ENCODE measurements around the gene PTPRM.

PTPRM gene

DNA sequence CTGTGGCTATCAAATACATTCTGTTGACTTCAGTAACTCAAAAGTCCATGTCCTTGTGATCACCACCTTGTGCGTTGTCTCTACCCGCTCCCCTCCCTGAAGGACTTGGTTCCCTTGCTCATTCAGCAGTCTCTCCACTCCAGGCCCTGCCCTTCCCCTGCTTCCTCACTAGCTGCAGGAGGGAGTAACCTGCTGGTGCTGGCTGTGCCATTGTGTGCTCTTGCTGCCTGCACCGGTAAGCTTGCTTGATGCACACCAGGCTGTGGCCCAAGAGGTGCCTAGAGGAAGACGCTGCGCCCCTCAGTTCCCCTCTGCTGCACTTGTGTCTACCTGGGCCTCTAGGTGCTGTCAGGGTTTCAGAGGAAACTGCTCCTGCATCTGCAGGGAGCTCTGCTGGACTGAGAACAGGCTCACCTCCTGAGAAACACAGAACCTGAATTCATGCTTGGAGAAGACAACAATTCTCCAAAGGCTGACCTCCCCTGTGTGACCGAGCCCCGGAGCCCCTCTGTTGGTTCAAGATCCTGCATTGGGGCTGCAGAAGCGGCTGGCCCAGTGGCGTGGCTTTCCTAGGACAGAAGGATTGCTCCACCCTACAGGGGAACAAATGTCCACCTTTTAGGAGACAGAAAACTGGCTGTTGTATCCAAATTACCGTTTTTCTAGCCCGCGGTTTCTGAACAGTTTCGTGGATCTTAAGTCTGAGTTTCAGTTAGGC is 33.6 kb downstream of the PTPRM start:
- DNase-seq, result no peak

DNA sequence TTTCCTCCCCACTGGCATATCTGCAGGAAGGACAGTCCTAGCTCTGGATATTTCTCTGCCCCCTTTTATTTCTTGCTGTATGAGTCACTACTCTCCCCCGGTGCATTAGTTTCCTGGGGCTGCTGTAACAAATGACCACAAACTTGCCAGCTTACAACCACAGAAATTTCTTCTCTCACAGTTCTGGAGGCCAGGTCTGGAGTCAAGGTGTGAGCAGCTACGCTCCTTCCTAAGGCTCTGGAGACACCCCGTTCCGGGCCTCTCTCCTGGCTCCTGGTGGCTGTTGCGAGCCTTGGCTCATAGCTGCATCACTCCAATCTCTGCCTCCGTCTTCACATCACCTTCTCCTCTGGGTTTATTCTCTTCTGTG is 34.1 kb downstream of the PTPRM start:
- no peak for DNase-seq

DNA sequence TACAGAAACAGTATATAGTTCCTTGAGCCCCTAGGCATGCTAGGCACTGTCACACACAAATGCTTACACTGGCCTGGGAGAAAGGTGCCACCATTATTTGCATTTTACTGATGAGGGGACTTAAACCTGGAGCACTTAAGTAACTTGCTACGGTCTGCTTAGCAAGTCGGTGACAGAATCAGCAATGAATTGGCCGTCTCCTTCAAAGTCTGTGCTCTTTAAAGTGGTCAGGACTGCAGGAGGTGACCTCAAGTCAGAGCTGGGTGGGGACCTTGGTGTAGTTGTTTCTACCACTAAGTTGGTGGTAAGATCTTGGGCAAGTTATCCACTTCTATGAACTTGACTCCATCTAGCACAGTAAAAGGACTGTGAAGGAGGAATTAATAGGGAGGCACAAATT is 34.8 kb downstream of the PTPRM start:
- no peak for DNase-seq

DNA sequence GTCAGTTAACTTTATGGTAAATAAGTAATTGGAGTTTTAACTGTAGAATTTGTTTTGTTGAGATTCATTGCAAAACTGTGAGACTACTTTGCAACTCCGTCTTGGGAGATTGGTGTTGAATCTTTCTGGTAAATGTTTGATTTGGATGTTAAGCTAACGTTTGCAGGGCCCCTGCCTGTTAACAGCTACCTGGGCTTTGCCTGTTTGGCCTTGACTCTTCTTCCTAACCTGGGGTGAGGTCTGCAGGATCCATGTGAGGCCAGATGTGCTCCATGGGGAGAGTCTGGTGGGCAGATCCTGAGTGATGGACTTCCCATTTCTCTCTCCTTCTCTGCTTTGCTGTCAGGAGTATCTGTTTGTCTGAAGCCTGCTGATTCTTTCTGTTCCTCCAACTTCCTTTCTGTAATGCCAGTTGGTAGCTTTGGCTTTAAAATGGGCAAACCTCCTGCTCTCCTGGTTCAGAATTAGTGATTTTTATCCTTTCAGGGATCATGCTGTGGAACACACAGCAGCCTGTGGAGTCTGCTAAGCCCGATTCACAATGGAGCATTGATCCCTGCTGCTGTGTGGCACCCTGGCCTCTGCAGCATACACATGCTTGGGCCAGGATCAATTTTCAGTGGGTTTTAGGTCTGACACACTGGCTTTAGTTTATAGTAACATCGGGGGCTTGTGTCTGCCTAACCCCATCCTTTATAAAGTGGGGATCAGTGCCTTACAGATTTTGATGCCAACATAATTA is 36.3 kb downstream of the PTPRM start:
- no peak for DNase-seq

DNA sequence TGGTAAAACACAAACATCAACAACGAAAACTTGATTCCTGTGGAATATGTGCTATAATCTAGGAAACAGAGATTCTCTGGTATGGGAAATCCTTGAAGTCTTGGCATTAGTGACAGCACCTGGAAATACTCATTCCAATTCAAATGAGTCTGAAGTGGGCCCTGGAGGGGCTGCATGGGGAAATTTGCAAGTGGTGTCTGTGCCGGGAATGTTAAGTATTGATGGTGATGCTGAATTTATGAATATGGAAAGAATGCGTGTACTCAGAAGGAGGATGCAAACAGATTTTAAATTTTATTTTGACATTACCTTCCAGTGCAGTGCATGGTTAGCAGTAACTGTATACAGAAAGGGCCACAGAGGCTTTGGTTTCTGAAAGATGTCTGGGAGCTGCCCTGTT is 37.2 kb downstream of the PTPRM start:
- DNase-seq, result no peak

DNA sequence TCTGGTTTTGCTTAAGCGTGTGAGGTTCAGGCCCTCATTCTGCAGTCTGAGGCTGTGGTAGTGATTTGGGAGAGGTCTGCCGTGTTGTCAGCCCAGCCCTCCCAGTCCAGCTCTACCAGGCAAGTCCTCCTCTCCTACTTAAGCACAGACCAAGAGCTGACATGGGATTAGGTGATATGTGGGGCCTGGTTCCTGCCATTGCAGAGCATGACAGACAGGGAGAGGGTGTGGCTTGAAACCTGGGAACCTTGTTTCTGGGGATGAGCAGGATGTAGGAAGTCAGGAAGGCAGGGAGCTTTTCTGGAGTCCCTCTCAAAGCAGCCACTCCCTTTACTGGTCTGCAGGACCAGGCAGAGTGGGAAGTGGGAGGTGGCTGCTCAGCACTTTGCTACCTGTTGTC is 38.6 kb downstream of the PTPRM start:
- DNase-seq, result no peak

DNA sequence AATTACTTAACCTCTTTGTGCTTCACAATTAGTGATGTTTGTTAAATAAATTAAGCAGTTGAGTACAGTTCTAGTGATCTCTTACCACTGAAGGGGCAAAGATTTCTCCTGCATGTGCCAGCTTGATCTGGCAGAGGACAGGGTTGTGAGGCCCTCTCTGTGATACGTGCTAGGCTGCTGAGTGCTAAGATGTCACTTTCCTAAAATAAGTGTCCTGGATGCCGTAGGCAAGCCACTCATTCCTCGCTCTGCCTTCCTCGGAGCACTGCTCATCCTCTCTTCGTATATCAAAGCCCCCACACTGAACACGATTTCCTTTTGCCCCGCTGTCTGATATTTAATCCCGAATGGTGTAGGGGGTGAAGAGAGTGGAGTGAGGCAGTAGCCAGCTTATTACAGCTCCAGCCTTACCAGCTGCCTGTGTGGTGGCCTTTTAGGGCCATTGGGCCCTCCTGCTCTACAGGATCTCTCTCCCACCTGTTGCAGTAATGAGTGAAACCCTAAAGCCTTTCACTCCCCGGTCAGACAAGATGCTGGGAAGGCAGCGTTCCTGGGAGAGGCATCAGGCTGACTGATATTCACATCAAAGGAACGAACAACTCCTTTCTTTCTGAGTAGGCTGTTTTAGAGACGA is 40.5 kb downstream of the PTPRM start:
- DNase-seq, result no peak

DNA sequence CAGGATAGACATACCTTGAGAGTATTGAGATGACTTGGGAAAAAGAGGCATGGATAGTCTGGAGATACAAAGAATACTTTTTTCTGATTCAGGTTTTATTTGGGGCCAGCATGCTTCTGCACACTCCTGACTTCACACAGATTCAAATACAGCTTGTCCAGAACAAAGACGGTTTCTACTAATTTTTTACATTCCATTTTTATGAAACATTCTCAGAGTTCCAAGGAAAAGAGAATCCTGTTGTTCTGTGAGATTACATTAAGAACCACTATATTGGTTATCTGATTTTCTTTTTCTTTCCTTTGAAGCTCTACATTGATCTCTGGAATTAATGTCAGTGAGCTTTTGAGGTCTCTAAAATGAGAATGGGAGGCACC is 41.0 kb downstream of the PTPRM start:
- no peak for DNase-seq

DNA sequence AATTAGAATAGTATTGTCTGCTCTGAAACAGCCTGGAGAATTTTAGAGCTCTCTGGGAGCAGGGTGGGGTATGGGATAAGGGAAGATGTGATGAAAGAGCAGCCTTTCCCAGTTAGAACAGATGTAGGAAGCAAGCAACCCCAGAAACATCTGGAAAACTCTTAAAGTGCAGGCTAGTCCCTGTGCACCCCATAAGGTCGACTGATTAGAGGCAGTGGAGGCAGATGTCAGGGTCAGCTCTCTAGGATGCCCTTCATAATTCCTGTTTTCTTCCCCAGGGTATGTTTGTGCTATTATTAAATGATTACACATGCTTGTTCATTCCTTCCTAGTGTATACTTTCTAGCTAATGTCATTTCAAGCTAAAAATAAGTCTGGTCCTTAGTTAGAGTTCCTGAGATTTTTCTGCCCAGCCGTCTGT is 41.7 kb downstream of the PTPRM start:
- no peak for DNase-seq

DNA sequence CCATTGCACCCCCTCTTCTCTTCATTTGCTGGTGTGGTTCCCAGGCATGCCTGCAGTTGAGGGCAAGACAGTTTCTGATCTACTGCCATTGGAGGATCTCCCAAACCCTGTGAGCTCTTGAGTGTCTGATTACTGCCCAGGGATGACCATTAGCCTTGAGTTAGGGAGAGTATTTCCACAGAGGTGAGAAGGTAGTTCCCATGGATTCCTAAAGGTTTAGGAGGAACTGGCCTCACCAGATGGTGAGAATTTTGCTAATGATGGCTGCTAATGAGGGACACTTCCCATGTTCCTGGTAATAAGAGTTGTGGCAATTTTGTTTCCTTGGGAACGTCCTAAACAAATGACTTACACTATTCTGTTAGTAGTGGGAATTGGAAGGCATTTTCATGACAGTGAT is 42.5 kb downstream of the PTPRM start:
- no peak for DNase-seq

DNA sequence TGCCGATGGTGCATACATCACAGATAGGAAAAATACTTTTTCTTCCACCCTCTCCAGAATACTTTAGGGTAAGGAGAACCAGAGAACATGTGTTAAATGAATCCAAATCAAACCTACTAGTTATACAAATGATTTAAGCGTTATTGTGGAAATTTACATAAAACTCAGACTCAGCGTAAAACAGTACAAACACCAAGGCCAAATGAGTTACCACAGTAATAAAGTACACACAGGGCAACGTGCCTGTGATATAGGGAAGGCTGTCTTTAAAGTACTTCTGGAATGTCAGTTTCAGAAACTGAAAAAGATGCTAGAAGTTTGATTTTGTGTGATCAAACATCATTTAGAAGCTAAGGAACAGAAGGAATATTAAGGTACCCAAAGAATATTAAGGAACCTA is 46.9 kb downstream of the PTPRM start:
- no peak for DNase-seq

DNA sequence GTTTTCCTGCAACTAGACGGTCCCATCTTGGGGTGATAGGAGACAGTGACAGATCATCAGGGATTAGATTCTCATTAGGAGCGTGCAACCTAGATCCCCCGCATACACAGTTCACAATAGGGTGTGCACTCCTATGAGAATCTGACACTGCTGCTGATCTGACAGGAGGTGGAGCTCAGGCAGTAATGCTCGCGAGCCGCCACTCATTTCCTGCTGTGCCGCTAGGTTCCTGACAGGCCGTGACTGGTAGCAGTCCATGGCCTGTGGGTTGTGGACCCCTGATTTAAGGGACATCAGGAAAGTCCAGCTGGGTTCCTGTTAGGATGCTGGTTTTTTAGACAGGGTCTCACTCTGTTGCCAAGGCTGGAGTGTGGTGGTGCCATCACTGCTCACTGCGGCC is 48.7 kb downstream of the PTPRM start:
- no peak for DNase-seq

DNA sequence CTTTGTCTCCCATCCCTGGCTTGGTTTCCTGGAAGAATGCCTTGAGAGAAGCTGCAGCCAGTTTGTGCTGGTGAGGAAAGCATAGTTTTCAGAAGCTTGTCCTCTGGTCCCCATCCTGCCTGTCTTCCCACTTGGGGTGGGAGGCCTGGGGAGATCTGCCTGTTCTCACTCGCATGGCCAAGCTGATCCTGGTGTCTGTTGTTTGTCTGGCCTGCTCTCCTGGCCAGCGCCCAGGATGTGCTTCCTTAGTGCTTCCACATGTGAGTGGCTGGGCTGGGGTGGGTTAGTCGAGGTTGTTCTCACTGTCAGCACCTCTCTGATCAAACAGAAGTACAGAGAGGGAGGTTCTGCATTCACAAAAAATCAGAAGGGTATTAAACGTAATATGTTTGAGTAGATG is 49.5 kb downstream of the PTPRM start:
- DNase-seq, result no peak

DNA sequence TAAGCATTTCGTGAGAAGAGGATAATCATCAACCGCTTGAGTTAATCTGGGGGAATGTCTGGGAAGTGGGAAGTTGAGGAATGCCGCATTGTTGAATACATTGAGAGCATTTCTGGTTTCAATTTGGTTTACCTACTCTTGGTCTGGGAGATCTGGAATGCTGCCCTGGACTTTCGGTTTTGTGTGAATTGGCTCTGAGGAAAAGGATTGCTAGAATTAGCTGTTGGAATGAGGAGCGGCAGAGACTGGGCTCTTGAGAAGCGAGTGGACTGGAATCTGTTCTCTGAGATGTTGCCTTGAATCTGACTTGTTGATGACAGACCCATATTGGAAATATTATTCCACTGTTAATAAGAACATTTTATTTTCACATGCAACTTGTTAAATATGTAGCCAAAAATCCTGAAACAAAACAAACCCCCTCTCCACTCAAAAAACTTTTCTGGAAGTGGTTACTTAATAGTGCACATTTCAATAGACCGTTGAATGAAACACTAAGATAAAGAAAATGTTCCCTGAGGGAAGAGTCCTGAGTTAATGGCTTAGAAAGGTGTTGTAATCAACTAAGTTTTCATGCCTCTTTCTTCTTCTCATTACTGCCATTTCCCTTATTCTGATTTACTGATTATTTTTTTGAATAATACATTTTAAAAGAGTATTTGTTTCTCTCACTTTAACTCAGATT is 50.8 kb downstream of the PTPRM start:
- DNase-seq, result no peak

DNA sequence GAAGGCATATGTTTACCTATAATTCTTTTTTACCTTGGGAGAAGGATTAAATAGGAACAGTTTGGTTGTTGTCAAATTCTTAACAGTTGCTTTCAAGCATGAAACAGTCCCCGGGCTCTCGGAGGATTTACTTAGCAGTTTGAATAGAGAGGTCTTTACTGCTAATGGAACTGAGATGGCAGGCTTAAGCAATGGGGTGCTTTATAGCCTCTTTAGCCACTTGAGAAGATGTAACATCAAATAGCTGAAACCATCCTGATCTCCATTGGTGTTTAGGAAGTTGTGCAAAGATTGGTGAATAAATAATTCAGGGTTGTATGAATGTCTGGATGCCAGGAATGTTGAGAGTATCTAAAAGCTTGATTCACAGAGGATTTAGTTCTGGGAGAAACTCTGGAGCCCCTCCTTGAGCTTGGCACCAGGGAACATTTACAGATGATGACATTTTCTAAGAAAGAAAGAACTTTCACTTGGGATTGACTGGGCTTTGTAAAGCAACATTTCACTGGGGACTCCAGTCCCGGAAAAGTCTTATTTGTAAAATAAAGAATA is 51.9 kb downstream of the PTPRM start:
- DNase-seq, result no peak

DNA sequence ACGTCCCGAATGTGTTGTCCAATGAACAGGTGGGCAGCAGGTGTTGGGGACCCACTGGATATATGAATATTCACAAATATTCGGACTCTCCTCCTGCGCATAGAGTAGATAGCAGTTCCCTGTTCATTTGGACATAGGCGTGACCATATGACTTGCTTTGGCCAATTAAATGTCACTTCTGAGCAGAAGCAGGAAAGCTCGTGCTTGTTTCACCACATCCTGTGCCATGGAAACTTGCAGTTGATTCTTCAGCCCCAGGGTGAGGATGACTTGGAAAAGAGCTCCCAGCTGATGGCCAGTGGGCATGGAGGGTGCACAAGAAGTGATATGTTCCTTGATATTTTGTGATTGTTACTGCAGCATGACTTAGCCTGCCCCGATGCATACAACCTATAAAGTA is 52.6 kb downstream of the PTPRM start:
- DNase-seq, result no peak

DNA sequence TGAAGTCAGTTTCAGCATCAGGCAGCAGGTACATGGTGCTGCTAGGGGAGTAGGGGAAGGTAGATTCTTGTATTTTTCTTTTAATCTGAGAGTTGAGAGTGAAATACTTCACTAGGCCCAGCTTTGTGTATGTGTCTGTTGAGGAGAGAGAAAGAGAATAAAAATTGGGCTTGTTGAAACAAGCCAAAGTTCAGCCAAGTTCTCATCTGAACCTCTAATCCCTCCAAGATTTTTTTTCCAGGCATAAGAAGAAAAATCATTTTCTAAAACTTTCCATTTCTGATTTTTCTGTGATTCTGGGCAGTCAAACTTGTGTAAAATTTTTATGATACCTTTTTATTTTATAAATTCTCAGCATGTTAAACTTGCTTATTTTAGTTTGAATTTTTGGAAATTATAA is 55.6 kb downstream of the PTPRM start:
- no peak for DNase-seq

DNA sequence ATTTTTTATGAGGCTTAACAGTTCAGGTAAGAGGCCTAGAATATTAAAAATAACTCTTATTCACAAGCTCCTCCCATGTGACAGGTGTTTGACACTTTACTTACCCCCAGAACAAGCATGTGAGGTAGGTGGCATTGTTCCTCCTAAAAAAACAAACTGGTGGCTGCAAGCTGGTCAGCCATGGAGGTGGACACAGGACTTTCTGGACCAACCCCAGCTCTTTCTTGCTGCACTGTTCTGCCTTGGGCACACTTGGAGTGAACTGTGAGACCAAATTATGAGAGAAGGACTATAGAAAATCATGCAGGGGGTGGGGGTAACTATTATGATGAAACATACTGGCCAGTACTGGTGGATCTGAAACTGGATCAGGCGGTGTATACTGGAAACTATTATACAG is 56.6 kb downstream of the PTPRM start:
- no peak for DNase-seq

DNA sequence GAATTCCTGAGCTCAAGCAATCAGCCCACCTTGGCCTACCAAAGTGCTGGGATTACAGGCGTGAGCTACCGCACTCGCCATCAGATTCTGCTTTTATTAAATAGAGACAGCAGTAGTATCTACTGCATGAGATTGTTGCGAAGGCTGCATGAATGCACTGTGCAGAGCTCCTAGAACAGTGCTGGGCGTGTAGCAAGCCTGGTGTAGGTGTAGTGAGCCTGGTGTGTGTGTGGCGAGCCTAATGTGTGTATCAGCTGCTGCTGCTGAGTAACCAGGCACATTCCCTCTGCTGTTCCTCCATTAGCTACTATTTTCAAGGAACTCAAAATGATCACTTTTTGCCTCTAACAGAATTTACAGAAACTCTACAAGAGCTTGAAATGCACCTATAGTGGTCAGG is 57.6 kb downstream of the PTPRM start:
- DNase-seq, result no peak

DNA sequence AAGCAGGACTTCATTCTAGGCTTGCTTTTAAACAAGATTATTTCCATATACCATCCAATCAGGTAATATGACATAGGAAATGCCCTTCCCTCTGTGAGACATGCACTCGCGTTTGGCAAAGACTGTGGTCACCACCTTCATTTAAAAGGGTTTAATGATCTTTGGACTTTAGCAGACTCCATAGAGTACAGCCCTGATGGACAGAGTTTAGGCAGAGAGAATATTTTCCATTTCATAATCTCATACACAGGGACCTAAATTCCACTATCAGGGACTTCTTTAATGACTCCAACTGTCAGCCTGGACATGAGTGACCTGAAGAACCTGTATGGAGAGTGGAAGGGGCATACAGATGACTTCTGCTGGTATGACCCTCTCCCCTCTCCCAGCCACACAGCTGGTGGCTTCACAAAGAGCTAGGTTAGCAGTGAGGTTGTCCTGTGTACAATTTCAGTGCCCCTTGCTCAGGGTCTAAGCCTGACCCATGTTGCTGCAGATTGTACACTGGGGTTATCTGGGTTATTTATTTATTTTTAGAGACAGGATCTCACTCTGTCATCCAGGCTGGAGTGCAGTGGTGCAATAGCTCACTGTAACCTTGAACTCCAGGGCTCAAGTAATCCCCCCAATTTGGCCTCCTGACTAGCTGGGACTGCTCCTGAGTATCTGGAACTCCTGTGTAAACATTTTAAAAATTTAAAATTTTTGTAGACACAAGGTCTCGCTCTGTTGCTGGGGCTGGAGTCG is 59.2 kb downstream of the PTPRM start:
- no peak for DNase-seq

DNA sequence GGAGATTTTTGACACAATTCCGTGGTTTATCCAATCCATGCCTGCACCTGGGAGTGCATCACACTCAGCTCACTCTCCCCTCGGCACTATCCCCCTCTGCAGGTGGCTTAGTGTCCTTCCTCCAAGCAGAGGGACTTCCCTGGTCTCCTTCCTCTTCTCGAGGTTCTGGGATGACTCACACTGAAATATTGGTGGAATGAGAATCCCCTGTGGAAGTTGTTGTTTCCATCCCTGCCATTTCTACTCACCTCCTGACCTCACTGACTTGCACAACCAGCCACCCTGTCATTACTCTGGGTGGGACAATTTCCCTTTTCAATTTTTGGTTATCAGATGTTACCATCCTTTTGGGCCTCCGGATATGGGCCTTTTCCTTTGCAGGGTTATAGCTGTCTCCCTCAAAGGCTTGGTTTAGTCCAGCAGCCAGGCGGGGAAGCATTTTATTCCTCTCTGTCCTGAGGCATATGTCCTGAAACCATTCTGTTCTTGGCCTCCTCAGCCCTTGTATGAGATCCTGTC is 59.9 kb downstream of the PTPRM start:
- no peak for DNase-seq

DNA sequence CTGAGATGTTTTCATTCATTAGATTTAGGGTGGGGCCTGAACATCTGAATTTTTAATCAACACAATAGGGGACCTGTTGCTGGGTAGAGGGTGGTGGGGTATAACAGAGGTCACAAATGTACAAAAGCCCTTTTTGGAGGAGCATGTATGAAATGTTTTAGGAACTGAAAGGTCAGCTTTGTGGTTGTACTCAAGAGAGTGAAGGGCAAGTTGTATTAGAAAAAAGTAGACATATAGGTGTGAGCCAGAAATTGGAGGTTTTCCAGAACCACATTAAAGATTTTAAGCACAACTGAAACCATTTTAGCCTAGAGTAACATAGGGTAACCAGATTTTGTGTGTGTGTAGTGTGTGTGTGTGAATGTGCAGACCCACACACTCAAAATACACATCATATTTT is 62.3 kb downstream of the PTPRM start:
- no peak for DNase-seq
